Transverse colon (tissue), 4 donors: Measurements from ENCODE around the gene PMPCA. TPM values are rescaled to one million over a fixed set of nuclear protein-coding genes. Genes with fewer than 3 reads are reported as not detected.

Experiments used
- DNase-seq: peaks from one replicate; pipeline ENCODE4 v3.0.0-alpha.2; 2019
- H3K27ac ChIP-seq, 4 donors: fragments of 200-600 bp; sonication (generic); 2 replicates each; pipeline ENCODE4 v1.5.1; 2016 to 2018; ENCODE audit warnings: inconsistent platforms in 4 of 4
- H3K27me3 ChIP-seq: fragments of 200-600 bp; sonication (generic); 2 replicates; pipeline ENCODE4 v1.5.1; 2017; ENCODE audit warnings: inconsistent platforms
- H3K36me3 ChIP-seq, 4 donors: fragments of 200-600 bp; sonication (generic); 2 replicates each; pipeline ENCODE4 v1.5.1; 2017 to 2019; ENCODE audit warnings: inconsistent platforms in 4 of 4
- H3K4me1 ChIP-seq, 4 donors: fragments of 200-600 bp; sonication (generic); 2 replicates each; pipeline ENCODE4 v1.5.1; 2017 to 2020; ENCODE audit warnings: inconsistent platforms in 4 of 4
- H3K4me3 ChIP-seq, 4 donors: fragments of 200-600 bp; sonication (generic); 1 replicate in 1 of 4; 2 replicates in 3 of 4; pipeline versions ENCODE4 v1.5.1 to v1.6.1; 2017 to 2019; ENCODE audit warnings: inconsistent platforms in 4 of 4
- H3K9me3 ChIP-seq, 2 donors: fragments of 200-600 bp; sonication (generic); 2 replicates each; pipeline ENCODE4 v1.5.1; 2017 to 2019; ENCODE audit warnings: inconsistent platforms in 2 of 2
- EP300 ChIP-seq: sonication (generic); formaldehyde crosslinking; IDR thresholded peaks from one replicate; pipeline ENCODE4 v1.6.1; 2017; ENCODE audit warnings: antibody characterized with exemption, low read depth
- POLR2A ChIP-seq: fragments of 450-650 bp; IDR thresholded peaks from one replicate; pipeline ENCODE4 v1.6.1; 2016; ENCODE audit warnings: antibody characterized with exemption, mild to moderate bottlenecking, moderate library complexity
- POLR2AphosphoS5 ChIP-seq, 3 donors: sonication (generic); formaldehyde crosslinking; IDR thresholded peaks; one replicate each; pipeline ENCODE4 v1.6.1; 2016; ENCODE audit warnings: antibody characterized with exemption in 3 of 3
- WGBS, 2 donors: methylation state at CpG; one replicate each; pipeline ENCODE4 v1.1.5; 2018; ENCODE audit warnings: low coverage in 1 of 2; 5-methylcytosine and 5-hydroxymethylcytosine counted together
- in situ Hi-C, 4 donors: fragments of 200-750 bp; cut with MboI; loops; one replicate each; pipeline versions ENCODE4 v1.15.0 to v1.15.1; 2017; ENCODE audit warnings: low sequenced_read_pairs in 3 of 4, low pct_ligation_motif_present in 1 of 4, low pct_unique_long_range_greater_than_20kb in 1 of 4
- intact Hi-C: fragments of 100-400 bp; cut with DNase I; formaldehyde crosslinking; loops from one replicate; pipeline ENCODE4 v1.15.1; 2023; ENCODE audit warnings: low total_unique reads
- total RNA-seq, 4 donors: library from RNA; depleted of rRNA; stranded (reverse); fragments of >200 nt; gene quantifications; one replicate each; pipeline ENCODE4 v1.1.0, GENCODE V29; 2016
- TF ChIP-seq, protein P1 (sequence below), 5 experiments: fragments of 200-600 bp in 3 of 5; fragments of 450-650 bp in 2 of 5; sonication (generic) in 3 of 5; IDR thresholded peaks; 1 replicate in 2 of 5; 2 replicates in 3 of 5; pipeline ENCODE4 v1.5.1; 2016 to 2017; ENCODE audit warnings: antibody characterized with exemption in 5 of 5, inconsistent platforms in 3 of 5, mild to moderate bottlenecking in 2 of 5, moderate library complexity in 1 of 5

PMPCA gene
- total RNA-seq, 4 donors from 2014 or later = 24.3 to 61.3 (median 45.8) TPM

DNA sequence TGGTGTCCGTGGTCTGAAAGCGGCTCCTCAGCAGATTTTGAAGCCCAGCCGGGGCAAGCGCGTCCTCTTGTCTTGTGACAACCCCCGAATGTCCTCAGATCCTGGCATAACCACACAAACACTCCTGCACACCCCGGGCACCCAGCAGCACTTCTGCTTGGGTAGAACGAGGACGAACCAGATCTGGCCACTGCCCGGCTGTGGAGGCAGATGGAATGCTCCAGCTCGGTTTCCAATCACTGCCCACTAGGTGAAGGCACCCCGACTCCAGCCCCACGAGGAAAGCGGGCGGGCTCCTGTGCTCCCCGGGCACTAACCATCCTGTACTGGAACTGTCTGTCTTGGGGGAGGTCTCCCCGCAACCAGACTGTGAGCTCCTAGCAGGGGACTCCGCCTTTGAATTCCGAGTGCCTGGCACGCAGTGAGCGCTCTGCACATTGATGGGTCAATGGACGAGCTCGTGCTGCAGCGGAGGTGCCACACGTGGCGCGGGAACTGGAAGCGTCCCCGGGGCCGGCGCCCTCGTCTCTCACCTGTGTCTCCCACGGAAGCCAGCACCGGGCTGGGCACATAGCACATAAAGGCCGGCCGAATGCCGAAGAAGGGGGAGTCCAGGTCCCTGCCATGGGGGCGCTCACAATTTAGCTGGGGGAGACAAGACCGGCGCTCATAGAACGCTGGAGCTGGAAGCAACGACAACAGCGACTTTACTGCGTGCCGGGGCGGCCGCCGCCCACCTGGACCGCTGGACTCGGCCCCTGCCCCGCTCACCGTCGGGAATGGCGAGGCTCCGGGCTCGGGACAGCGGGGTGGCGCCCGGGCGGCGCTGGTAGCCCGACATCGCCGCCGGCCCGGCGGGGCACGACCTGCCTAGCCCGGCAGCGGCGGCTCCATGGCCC is 652 bp upstream of the PMPCA start:
- WGBS, 2 donors = 17 to 78% methylated on average over 4 to 37 of the region's 71 CpGs
- no peaks in the 10 kb centered on the region for H3K9me3 ChIP-seq
- no peaks in the 10 kb centered on the region for H3K27me3 ChIP-seq
- in situ Hi-C loops = no loop called here
- intact Hi-C loops = loop anchor here (10.0 kb wide), 1 partner anchor 75 kb away; no protein-coding TSS in a partner anchor
- DNase-seq = peak; percentile 45
- H3K4me3 ChIP-seq = peak overlapping the region; percentile 84 to 98 (median 96)
- peaks cover 0 to 44% (median 11%) of the 10 kb centered on the region in 4 donors for H3K36me3 ChIP-seq
- peaks cover 20 to 26% (median 21%) of the 10 kb centered on the region in 4 donors for H3K4me1 ChIP-seq
- TF ChIP-seq POLR2AphosphoS5 (IDR thresholded peaks at IDR 0.05) = peak in 1 of 3 donors; percentile 36
- peak; percentile 31 for TF ChIP-seq POLR2A
- TF ChIP-seq EP300 = no peak
- H3K27ac ChIP-seq = peak overlapping the region; percentile 84 to 91 (median 90)

GRCh38 chr9:136411378-136411777 is 920 bp downstream of the PMPCA start:
- Histone ChIP-seq H3K36me3 (peaks cover 0 to 37% (median 14%) of the 10 kb centered on the region in 4 donors), H3K27ac (peak overlapping the region in 3 of 4 donors; percentile 84 to 91 (median 90))

DNA sequence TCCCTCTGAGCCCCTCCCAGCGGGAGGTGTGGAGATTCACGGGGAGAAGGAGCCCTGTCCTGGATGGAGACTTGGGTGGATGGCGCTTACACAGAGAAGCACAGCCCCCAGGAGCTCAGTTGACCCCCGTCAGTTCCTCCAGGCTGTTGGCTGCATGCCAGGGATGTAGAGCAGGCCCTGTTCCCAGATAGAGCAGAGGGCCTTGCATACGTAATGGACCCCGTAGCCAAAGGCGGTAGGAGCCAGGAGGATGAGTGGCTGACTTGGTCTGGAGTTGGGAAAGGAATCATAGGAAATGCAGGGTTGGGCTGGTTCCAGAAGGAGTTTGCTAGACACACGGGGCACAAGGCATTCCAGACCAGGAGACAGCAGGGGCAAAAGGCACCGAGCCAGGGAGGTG is 2.5 kb downstream of the PMPCA start:
- 75 to 76% methylated on average over 9 of the region's 9 CpGs for WGBS, 2 donors
- intact Hi-C loops = no loop called here

More at GRCh38 chr9:136411378-136411777, 920 bp downstream of the PMPCA start:
- in situ Hi-C loops = no loop called here
- no peaks in the 10 kb centered on the region for H3K27me3 ChIP-seq
- intact Hi-C loops = no loop called here
- 30 to 45% methylated on average over 2 to 4 of the region's 4 CpGs for WGBS, 2 donors
- peak overlapping the region; percentile 84 to 99 (median 96) for H3K4me3 ChIP-seq
- H3K9me3 ChIP-seq = no peaks in the 10 kb centered on the region
- H3K4me1 ChIP-seq = peaks cover 20 to 26% (median 21%) of the 10 kb centered on the region in 4 donors
- TF ChIP-seq, protein P1, sequence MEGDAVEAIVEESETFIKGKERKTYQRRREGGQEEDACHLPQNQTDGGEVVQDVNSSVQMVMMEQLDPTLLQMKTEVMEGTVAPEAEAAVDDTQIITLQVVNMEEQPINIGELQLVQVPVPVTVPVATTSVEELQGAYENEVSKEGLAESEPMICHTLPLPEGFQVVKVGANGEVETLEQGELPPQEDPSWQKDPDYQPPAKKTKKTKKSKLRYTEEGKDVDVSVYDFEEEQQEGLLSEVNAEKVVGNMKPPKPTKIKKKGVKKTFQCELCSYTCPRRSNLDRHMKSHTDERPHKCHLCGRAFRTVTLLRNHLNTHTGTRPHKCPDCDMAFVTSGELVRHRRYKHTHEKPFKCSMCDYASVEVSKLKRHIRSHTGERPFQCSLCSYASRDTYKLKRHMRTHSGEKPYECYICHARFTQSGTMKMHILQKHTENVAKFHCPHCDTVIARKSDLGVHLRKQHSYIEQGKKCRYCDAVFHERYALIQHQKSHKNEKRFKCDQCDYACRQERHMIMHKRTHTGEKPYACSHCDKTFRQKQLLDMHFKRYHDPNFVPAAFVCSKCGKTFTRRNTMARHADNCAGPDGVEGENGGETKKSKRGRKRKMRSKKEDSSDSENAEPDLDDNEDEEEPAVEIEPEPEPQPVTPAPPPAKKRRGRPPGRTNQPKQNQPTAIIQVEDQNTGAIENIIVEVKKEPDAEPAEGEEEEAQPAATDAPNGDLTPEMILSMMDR (IDR thresholded peaks at IDR 0.05) = no peak
- TF ChIP-seq POLR2A = no peak
- no peak for TF ChIP-seq EP300
- no peak for TF ChIP-seq POLR2AphosphoS5 (IDR thresholded peaks at IDR 0.05)
- DNase-seq = no peak

GRCh38 chr9:136416427-136416826 is 6.0 kb downstream of the PMPCA start:
- TF ChIP-seq POLR2AphosphoS5 (IDR thresholded peaks at IDR 0.05) (no peak), POLR2A (no peak), EP300 (no peak)
- TF ChIP-seq, protein P1 (IDR thresholded peaks at IDR 0.05) = no peak
- Histone ChIP-seq H3K27me3 (no peaks in the 10 kb centered on the region), H3K4me3 (no peak overlapping the region), H3K36me3 (peaks cover 0 to 72% (median 34%) of the 10 kb centered on the region in 4 donors), H3K4me1 (peaks cover 3 to 7% (median 5%) of the 10 kb centered on the region in 4 donors), H3K27ac (no peak overlapping the region), H3K9me3 (no peaks in the 10 kb centered on the region)
- no peak for DNase-seq
- intact Hi-C loops = no loop called here
- 96 to 100% methylated on average over 3 to 8 of the region's 8 CpGs for WGBS, 2 donors
- in situ Hi-C loops = no loop called here

More for the DNA sequence above, 2.5 kb downstream of the PMPCA start:
- no peak overlapping the region for H3K27ac ChIP-seq
- peaks cover 0 to 43% (median 20%) of the 10 kb centered on the region in 4 donors for H3K36me3 ChIP-seq
- no peak for TF ChIP-seq POLR2A
- no peak for TF ChIP-seq EP300
- no peak for TF ChIP-seq POLR2AphosphoS5 (IDR thresholded peaks at IDR 0.05)
- TF ChIP-seq, protein P1 (IDR thresholded peaks at IDR 0.05) = no peak
- DNase-seq = no peak
- H3K4me3 ChIP-seq = no peak overlapping the region
- peaks cover 20 to 26% (median 21%) of the 10 kb centered on the region in 4 donors for H3K4me1 ChIP-seq
- no peaks in the 10 kb centered on the region for H3K9me3 ChIP-seq
- in situ Hi-C loops = no loop called here
- H3K27me3 ChIP-seq = no peaks in the 10 kb centered on the region
